Endothelial cell of umbilical vein (primary cell): Measurements from ENCODE around the gene TCP11L2. TPM values are rescaled to one million over a fixed set of nuclear protein-coding genes. Genes with fewer than 3 reads are reported as not detected.
A peak's percentile ranks its signal among the peaks of the same experiment; 100 is the strongest.

Experiments
- BruUV-seq: library from RNA; stranded (reverse); fragments of 400-500 nt; replicated peaks from 2 replicates; lab custom pipeline; 2021; lab: Mats Ljungman, UMichigan
- CTCF ChIA-PET: fragments of 300-600, 350-600 bp; sonication (Branson Sonifier 250); formaldehyde crosslinking; loops from one replicate; lab custom pipeline; 2021; ENCODE audit warnings: antibody characterized with exemption, inconsistent platforms; lab: Charles Lee
- POLR2A ChIA-PET: fragments of 300-600, 350-600 bp; sonication (Branson Sonifier 250); formaldehyde crosslinking; loops from one replicate; lab custom pipeline; 2021; ENCODE audit warnings: antibody characterized with exemption, inconsistent platforms; lab: Charles Lee
- DNase-seq: peaks from one replicate; pipeline ENCODE4 v3.0.0-alpha.2; 2011; ENCODE audit warnings: low read depth, low spot score
- FAIRE-seq: peaks from 2 replicates; lab custom pipeline; 2011; peaks lifted over from hg19 to GRCh38; lab: Jason Lieb, UNC
- H2AFZ ChIP-seq: 2 replicates; pipeline ENCODE4 v1.6.0; 2012; ENCODE audit warnings: low read depth, low read length, control low read depth, inconsistent platforms
- H3K27ac ChIP-seq: 2 replicates; pipeline ENCODE4 v1.5.1; 2011; ENCODE audit warnings: low read depth, mild to moderate bottlenecking, control low read depth, low read length, moderate library complexity; ENCODE audit not compliant: insufficient read depth
- H3K27me3 ChIP-seq, 2 experiments: 2 replicates each; pipeline versions ENCODE4 v1.6.0 to v1.6.1; 2011; ENCODE audit warnings: low read length in 2 of 2, mixed read lengths in 1 of 2; ENCODE audit not compliant: control insufficient read depth in 2 of 2, insufficient read depth in 2 of 2
- H3K36me3 ChIP-seq, 2 experiments: 2 replicates in 1 of 2; 3 replicates in 1 of 2; pipeline ENCODE4 v1.5.1; 2011; ENCODE audit warnings: low read length in 2 of 2, mild to moderate bottlenecking in 1 of 2, moderate library complexity in 1 of 2; ENCODE audit not compliant: control insufficient read depth in 2 of 2, insufficient read depth in 2 of 2; ENCODE audit errors: extremely low read depth in 1 of 2
- H3K4me1 ChIP-seq: 3 replicates; pipeline ENCODE4 v1.5.1; 2011; ENCODE audit warnings: mild to moderate bottlenecking, low read length; ENCODE audit not compliant: control insufficient read depth, insufficient read depth; ENCODE audit errors: extremely low read depth
- H3K4me2 ChIP-seq: 2 replicates; pipeline ENCODE4 v1.6.1; 2011; ENCODE audit warnings: low read length, control low read depth, mixed read lengths; ENCODE audit not compliant: insufficient read depth
- H3K4me3 ChIP-seq, 3 experiments: fragments of 200-600 bp in 1 of 3; sonication (generic), shearing (Covaris generic) in 1 of 3; replicated peaks in 1 of 3; 2 replicates each; pipeline ENCODE4 v1.5.1; 2011 to 2016; ENCODE audit warnings: control low read depth in 3 of 3, low read length in 3 of 3, mild to moderate bottlenecking in 2 of 3, inconsistent platforms in 1 of 3, low read depth in 1 of 3, moderate library complexity in 1 of 3; ENCODE audit not compliant: insufficient read depth in 1 of 3
- H3K79me2 ChIP-seq: 2 replicates; pipeline ENCODE4 v1.6.0; 2012; ENCODE audit warnings: low read length, inconsistent platforms; ENCODE audit not compliant: control insufficient read depth, insufficient read depth
- H3K9ac ChIP-seq: replicated peaks from 2 replicates; pipeline ENCODE3; 2011; ENCODE audit warnings: low read length, control low read depth; ENCODE audit not compliant: insufficient read depth; ENCODE audit errors: extremely low read depth
- H3K9me1 ChIP-seq: replicated peaks from 3 replicates; pipeline ENCODE4 v1.6.0; 2011; ENCODE audit warnings: mild to moderate bottlenecking, low read length; ENCODE audit not compliant: control insufficient read depth, insufficient read depth; ENCODE audit errors: extremely low read depth
- H3K9me3 ChIP-seq: replicated peaks from 2 replicates; pipeline ENCODE4 v1.5.1; 2012; ENCODE audit warnings: low read length, inconsistent platforms; ENCODE audit not compliant: control insufficient read depth, insufficient read depth
- H4K20me1 ChIP-seq: replicated peaks from 2 replicates; pipeline ENCODE3; 2011; ENCODE audit warnings: mild to moderate bottlenecking, low read length; ENCODE audit not compliant: control insufficient read depth, insufficient read depth; ENCODE audit errors: extremely low read depth
- CTCF ChIP-seq, 2 donors: IDR thresholded peaks; 1 replicate in 1 of 2; 2 replicates in 1 of 2; pipeline ENCODE4 v1.5.1; 2011; ENCODE audit warnings: low read length in 2 of 2, mild to moderate bottlenecking in 2 of 2, moderate library complexity in 2 of 2, control low read depth in 1 of 2, inconsistent platforms in 1 of 2, low read depth in 1 of 2; ENCODE audit not compliant: insufficient read depth in 1 of 2; ENCODE audit errors: extremely low read depth in 1 of 2
- EZH2 ChIP-seq: IDR thresholded peaks from 2 replicates; pipeline ENCODE4 v1.6.1; 2012; ENCODE audit warnings: borderline replicate concordance, low read depth, mild to moderate bottlenecking, moderate library complexity, low read length, inconsistent platforms; ENCODE audit not compliant: severe bottlenecking
- FOS ChIP-seq: IDR thresholded peaks from 2 replicates; pipeline ENCODE4 v1.6.1; 2011; ENCODE audit warnings: mild to moderate bottlenecking, low read length, moderate library complexity, borderline replicate concordance; ENCODE audit not compliant: insufficient read depth
- GATA2 ChIP-seq: IDR thresholded peaks from 2 replicates; pipeline ENCODE4 v1.7.0; 2011; ENCODE audit warnings: low read depth, mild to moderate bottlenecking, moderate library complexity, mixed read lengths, low read length; ENCODE audit not compliant: insufficient read length, insufficient read depth
- JUN ChIP-seq: IDR thresholded peaks from 2 replicates; pipeline ENCODE4 v1.6.1; 2011; ENCODE audit warnings: borderline replicate concordance, low read depth; ENCODE audit not compliant: insufficient read length, insufficient read depth
- MYC ChIP-seq: IDR thresholded peaks from one replicate; pipeline ENCODE4 v1.6.1; 2011; ENCODE audit warnings: mild to moderate bottlenecking, low read depth, low read length
- POLR2A ChIP-seq: IDR thresholded peaks from 2 replicates; pipeline ENCODE4 v1.6.1; 2012; ENCODE audit warnings: low read depth, mild to moderate bottlenecking, control low read depth, low read length
- POLR2AphosphoS5 ChIP-seq: IDR thresholded peaks from 2 replicates; pipeline ENCODE4 v1.6.1; 2012; ENCODE audit warnings: low read depth, mild to moderate bottlenecking, control low read depth, low read length, moderate library complexity; ENCODE audit not compliant: insufficient read depth
- dilution Hi-C: fragments of 300-500 bp; cut with MboI; formaldehyde crosslinking; loops from one replicate; pipeline ENCODE4 v1.15.0; 2019; ENCODE audit warnings: low sequenced_read_pairs; ENCODE audit not compliant: extremely low pct_ligation_motif_present
- intact Hi-C: fragments of 100-400 bp; cut with micrococcal nuclease; formaldehyde crosslinking; loops from one replicate; pipeline ENCODE4 v1.10.0; 2022
- polyA plus RNA-seq, 4 experiments: library from polyadenylated mRNA; depleted of rRNA in 3 of 4; stranded (reverse) in 3 of 4; unstranded in 1 of 4; fragments of >200 nt; gene quantifications; 2 replicates each; pipeline versions ENCODE4 v1.2.1 to v1.2.3, GENCODE V29; 2011 to 2012; ENCODE audit warnings: missing spikeins in 1 of 4
- total RNA-seq: library from RNA; stranded (reverse); gene quantifications from 2 replicates; pipeline ENCODE4 v1.2.3, GENCODE V29; 2021
- TF ChIP-seq, protein P1 (sequence below): IDR thresholded peaks from 2 replicates; pipeline ENCODE4 v1.6.1; 2011; ENCODE audit not compliant: insufficient read depth, insufficient read length

The TCP11L2 gene
- total and polyA plus RNA-seq, 2 donors (not counting 3 experiments of a cell fraction or from before 2014, with no cell fraction given), result 6.0 to 18.7 TPM

- Histone ChIP-seq H3K27ac (no peak overlapping the region), H2AFZ (no peak overlapping the region), H3K36me3 (no peaks in the 10 kb centered on the region), H3K9me1 (no peaks in the 10 kb centered on the region), H3K27me3 (peaks cover 0 to under 1% of the 10 kb centered on the region in 2 experiments), H3K79me2 (no peaks in the 10 kb centered on the region), H3K4me3 (no peak overlapping the region), H3K4me2 (no peak overlapping the region), H3K4me1 (peaks cover 14% of the 10 kb centered on the region), H3K9me3 (no peaks in the 10 kb centered on the region), H3K9ac (no peak overlapping the region), H4K20me1 (no peaks in the 10 kb centered on the region)
- ChIA-PET POLR2A (no interaction called here), CTCF (interaction anchor here (1.1 to 2.2 kb wide), 3 partner anchors 18 to 74 kb away, joined by 3 to 12 read pairs (median 4); no protein-coding TSS in a partner anchor)
- BruUV-seq, result no TSS peak
- FAIRE-seq (peak; percentile 78), DNase-seq (peak; percentile 31)
- TF ChIP-seq MYC, result no peak
- no peak for TF ChIP-seq GATA2
- TF ChIP-seq EZH2, result no peak
- TF ChIP-seq POLR2AphosphoS5, result no peak
- TF ChIP-seq FOS, result peak; percentile 42
- TF ChIP-seq POLR2A, result no peak
- TF ChIP-seq, protein P1, sequence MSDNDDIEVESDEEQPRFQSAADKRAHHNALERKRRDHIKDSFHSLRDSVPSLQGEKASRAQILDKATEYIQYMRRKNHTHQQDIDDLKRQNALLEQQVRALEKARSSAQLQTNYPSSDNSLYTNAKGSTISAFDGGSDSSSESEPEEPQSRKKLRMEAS, result no peak
- peak; percentile 40 for TF ChIP-seq JUN
- TF ChIP-seq CTCF (IDR thresholded peaks at IDR 0.05; ENCODE audit: extremely low read depth in 1 of 2, insufficient read depth in 1 of 2, low read depth in 1 of 2, low read length in 2 of 2), result no peak
- dilution Hi-C loops (no loop called here), intact Hi-C loops (loop anchor here (5.0 kb wide), 1 partner anchor 47 kb away; no protein-coding TSS in a partner anchor)
These were observed 1.8 kb upstream of the TCP11L2 start for GRCh38 chr12:106300761-106301160.
